Stomach (tissue), 4 donors: ENCODE data around the gene CHCHD6.

Experiments
- CTCF ChIP-seq, 7 experiments: fragments of 450-650 bp in 4 of 7; fragments of 200-600 bp in 3 of 7; sonication (generic) in 3 of 7; IDR thresholded peaks; one replicate each; pipeline ENCODE4 v1.5.1; 2016 to 2019; ENCODE audit warnings: antibody characterized with exemption in 7 of 7, control low read depth in 2 of 7, mild to moderate bottlenecking in 1 of 7
- EP300 ChIP-seq: sonication (generic); formaldehyde crosslinking; IDR thresholded peaks from one replicate; pipeline ENCODE4 v1.6.1; 2017; ENCODE audit warnings: antibody characterized with exemption
- POLR2AphosphoS5 ChIP-seq, 3 donors: sonication (generic); formaldehyde crosslinking; IDR thresholded peaks; one replicate each; pipeline ENCODE4 v1.6.1; 2016; ENCODE audit warnings: antibody characterized with exemption in 3 of 3

DNA sequence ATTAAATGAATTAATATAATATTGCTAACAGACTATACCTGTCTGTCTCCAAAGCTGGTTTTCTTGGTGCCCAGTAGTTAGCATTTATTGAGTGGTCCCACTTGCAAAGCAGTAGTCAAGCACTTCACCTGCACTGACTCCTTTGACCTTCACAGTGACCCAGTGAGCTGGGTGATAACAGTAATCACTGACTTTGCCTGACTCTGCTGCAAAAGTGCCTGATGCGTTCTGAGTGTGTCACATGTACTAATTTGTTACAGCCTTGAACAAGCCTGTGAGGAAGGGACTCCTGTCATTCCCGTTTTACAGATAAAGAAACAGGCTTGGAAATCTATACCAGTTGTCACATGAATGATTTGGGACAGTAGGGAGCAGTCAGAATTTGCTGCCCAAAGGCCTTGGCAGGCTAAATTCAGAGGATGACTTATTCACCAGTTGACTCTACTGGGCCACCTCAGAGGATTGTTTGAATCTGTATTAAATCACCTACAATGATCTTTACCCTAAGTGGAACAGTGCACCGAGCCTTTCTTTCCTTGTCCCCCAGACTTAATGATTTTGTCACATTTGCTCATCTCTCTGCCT lies 162.2 kb downstream of the CHCHD6 start:
- TF ChIP-seq CTCF (IDR thresholded peaks at IDR 0.05) (no peak), POLR2AphosphoS5 (IDR thresholded peaks at IDR 0.05) (no peak), EP300 (no peak)
